ENCODE results near the gene TEP1.
A peak's percentile ranks its signal among the peaks of the same experiment; 100 is the strongest.
"Not testable (repeated sequence)": the region's sequence is repeated elsewhere in the genome, so short reads cannot be mapped to it uniquely, and the experiment has no call there.

TEP1 gene

DNA sequence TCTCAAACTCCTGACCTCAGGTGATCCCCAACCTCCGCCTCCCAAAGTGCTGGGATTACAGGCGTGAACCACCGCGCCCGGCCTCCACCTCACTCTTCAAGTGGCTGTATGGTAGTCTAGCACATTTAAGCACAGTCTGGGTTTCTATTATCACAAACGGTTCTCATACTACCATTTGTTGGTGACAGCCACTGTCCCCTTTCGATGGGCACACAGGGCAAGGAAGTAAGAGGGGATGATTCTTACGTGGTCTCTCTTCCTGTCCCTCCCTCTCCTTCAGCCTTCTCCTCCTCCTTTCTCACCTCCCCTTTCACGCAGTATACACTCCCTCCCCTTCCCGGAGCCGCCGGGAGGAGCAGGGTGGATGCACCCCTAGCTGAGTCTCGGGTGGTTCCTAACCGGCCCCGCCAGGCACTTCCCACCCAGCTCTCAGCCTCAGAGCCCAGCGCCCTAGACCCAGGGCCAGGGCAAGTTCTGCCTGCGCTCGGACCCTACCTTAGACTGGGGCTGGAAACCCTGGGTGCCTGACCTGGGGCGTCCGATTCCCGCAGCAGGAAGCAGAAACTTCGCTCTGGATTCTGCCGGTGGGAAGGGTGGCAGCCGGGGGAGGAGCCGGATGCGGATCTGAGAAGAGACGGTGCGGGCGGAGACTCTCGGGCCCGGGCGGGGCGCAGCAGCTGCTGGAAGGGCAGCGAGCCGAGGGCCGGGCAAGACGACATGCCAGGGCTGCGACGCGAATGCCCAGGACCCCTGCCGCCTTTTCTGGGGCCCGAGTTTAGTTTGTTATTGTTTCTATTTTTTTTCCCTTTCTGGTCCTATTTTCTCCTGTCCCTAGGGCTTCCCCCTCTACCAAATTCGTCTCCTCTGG is at the start of gene TEP1:
TSS of gene TEP1 (minus strand) at position 626 of the 868 bp plus-strand sequence. CDS start 5,062 bp downstream, outside the sequence.
- DNase-seq: peak; percentile 86

GRCh38 chr14:20461225-20462141 is 48.2 kb upstream of the TEP1 start, which contains the start of gene PIP4P1:
Gene PIP4P1, minus strand, starts transcription at chr14:20461434. Its CDS starts 109 bp downstream, at chr14:20461325.
- peak; percentile 98 for DNase-seq

DNA sequence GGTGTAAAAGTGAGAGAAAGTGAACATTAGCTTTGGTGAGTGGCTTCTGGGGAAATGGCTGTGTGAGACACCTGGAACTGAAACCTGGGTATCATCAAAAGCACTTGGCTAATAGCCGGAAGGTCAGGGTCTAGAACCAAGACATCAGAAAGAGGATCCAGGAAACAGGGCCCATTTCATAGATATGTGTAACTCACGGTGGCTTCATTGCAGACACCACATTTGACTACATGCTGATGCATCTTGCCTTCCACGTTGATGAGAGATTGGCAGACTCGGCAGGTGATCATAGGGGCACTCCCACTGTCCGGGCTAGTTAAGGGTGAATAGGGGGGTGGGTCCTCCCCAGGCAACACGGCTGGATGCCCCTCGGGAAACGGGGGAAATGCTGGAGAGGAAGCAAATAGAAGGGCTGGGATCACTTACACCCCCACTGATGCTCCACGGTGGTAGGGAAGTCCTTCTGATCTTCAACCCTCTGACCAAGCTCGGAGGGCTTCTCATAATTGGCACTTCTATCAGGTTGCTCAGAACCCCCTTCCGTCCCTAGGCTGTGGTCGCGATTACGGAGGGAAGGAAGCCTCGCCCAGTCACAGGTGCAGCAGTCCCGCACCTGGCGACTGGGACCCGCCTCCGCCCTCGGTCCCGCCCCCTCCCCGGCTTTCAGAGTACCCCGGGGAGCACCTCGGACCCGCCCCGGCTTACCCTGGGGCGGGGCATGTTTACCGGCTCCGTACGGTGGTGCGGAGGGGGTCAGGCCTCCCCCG is 47.3 kb upstream of the TEP1 start:
- DNase-seq: peak; percentile 59

DNA sequence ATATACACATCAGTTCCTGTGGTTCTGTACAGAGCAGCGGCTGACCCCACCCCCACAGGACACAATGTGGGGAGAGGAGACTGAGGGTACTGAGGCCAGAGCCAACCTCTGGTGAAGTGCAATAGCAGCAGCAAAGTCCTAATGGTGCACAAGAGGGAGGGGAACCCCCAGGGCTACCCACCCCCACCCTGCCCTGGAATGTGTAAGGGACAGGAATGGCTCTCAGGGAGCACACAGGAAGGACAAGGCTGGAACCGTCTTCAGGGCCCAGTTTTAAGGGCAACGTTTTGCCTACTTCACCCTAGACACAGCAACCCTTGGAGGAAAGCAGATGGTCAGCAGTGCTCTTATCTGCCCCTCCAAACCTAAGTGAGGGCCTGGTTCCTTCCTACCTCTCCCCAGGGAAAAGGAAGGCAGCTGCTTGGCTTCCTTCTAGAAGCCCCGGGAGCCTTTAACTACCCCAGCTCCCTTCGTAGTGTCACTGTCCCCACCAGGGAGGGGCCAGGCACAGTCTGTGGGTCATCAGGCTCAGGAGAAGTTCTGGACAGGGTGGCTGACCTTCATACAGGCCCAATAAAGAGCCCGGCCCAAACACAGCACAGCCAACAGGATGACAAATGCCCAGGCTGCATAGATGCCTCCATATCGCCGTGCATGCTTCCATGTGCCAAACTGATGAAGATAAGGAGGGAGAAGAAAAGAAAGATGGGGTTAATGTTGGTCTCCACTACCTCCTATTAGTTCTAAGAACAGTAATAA is 44.9 kb upstream of the TEP1 start:
- DNase-seq: no peak

GRCh38 chr14:20456971-20457370 is 43.7 kb upstream of the TEP1 start:
- no peak for DNase-seq

- DNase-seq: no peak
Observed at GRCh38 chr14:20455355-20456300, 42.3 kb upstream of the TEP1 start.

DNA sequence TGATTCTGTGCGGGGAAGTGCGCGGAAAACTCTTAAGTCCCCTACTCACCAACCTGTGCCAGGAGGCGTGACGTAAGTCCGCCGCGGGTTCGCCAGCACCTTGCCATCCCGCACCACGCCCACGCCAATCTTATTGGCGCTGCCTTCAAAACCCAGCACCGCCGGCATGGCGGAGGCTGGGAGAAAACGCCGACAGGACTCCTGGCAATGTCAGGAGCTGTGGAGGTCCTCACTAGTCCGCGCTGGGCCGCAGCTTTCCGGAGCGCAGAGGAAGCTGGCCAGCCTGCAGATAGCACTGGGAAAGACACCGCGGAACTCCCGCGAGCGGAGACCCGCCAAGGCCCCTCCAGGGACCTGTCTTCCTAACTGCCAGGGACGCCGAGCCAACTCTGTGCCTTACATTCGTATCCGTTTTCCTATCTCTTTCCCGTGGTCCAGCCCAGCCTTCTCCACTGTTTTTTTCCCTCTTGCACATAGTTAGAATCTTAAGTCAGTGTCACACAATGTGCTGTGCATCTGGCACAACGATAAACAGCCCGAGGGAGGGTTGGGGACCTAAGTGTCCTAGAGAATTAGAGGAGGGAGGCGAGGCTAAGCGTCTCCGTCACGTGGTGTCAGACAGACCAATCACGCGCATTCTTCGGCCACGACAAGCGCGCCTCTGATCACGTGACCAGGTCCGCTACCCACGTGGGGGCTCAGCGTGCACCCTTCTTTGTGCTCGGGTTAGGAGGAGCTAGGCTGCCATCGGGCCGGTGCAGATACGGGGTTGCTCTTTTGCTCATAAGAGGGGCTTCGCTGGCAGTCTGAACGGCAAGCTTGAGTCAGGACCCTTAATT is 41.4 kb upstream of the TEP1 start, which contains the start of the genes APEX1 and OSGEP:
TSS of gene APEX1 (plus strand) at position 711 of the 839 bp plus-strand sequence. CDS start 420 bp downstream, outside the sequence.
TSS of gene OSGEP (minus strand) at position 297 of the 839 bp plus-strand sequence. CDS start at position 168, 129 bp downstream.
- peak; percentile 97 for DNase-seq

- DNase-seq: not testable (repeated sequence)
Observed at GRCh38 chr14:20452831-20453230, 39.5 kb upstream of the TEP1 start.

DNA sequence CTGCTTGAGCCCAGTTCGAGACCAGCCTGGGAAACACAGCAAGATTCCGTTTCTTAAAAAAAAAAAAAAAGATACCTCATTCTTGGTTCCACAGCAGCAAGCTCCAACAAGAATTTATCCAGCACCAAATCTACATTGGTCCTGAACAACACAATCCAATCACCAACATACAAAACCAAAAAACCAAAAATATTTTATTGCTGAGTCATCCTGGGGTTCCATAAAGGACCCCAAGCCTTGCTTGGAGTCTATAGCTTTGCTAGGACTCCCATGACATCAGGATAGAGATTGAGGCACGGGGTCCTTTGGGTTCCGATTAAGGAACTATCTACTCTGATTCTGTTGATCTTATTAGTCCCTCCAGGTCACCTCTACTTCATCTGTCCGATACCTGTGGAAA is 33.6 kb upstream of the TEP1 start:
- DNase-seq: no peak

DNA sequence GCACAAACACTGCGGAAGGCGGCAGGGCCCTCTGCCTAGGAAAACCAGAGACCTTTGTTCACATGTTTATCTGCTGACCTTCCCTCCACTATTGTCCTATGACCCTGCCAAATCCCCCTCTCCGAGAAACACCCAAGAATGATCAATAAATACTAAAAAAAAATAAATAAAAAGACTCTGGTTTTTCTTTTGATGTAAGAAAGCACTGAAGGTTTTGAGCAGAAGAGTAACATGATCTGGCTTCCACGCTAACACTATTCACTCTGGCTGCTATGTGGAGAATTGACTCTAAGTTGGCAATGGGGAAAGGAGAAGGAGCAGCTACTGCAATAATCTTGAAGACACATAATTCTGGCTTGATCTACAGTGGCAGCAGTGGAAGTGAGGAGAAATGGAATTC is 30.3 kb upstream of the TEP1 start:
- DNase-seq: not testable (repeated sequence)

GRCh38 chr14:20441461-20441860 is 28.2 kb upstream of the TEP1 start:
- no peak for DNase-seq

DNA sequence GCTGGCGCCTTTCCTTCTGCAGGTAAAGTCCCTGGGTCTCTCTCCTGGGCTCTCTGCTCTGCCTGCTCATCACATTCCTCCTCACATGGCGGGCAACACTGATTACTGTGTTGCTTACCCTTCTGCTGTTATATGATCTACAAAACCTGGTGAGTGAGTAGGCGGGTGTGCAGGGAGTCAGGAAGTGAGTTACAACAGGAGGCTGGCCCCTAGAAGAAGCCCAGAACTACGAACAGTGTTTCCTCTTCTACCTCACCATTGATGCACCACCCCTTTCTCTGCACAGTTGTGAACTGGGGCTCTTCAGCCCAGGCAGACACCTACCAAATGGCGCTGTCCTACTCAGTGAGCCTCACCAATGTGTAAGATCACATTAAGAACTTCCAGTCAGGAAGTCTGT is 27.6 kb upstream of the TEP1 start:
- DNase-seq: no peak

DNA sequence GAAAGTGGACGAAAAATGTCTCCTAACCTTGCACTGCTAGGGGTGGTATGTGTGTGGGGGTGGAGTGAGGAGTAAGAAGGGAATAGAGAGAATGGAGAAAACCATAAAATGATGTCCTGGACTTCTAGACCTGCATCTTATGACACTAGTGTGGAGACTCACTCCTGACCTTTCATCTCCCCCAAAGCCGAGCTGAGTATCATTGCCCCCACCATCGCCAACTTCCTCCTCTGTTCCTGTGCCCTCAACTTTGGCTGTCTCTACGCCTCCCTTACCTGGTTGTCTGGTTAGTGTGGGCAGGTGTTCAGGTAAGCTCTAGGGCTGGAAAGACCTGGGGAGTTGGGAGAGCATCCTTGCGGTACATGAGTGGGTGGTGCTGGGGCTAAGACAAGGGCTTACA is 27.2 kb upstream of the TEP1 start:
- DNase-seq: no peak

GRCh38 chr14:20438664-20439063 is 25.4 kb upstream of the TEP1 start:
- DNase-seq: no peak

- DNase-seq: no peak
Observed at GRCh38 chr14:20436363-20436755, 23.1 kb upstream of the TEP1 start.

DNA sequence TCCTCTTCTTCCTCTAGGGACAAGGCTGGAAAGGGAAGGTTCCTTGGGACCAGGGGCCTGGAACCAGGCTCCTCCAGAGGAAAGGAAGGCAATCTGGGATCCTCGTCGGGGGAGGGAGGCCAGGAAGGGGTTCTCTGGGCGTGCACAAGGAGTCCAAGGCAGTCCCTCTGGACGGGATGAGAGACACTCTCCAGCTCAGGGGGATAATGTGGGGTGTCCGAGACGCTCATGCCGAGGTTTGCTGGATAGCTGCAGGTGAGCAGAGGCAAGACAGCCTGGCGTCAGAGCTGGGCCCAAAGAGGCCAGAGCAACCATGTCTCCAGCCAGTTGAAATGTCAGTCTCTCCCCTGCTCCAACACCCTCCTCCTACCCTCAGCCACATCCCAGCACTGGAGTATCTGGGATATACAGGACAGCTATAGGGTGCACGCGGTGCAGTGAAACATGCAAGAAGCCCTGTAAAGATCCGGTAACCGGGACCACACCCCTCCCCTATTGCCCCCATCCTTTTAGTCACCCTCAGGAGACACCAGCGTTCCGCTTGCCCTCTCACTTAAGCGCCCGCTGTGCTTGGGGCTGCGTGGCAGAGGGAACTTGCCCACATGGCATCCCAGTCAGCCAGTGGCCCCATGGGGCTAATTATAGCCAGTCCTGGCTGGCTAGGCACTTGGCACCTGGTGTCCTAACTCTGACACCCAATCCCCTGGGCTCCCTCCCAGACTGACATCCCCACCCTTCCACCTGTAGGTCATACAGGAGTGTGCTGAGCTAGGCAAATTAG is 22.5 kb upstream of the TEP1 start, which contains the start of gene KLHL33:
TSS of gene KLHL33 (minus strand) at position 585 of the 781 bp plus-strand sequence. CDS start at position 230, 355 bp downstream.
- DNase-seq: no peak

DNA sequence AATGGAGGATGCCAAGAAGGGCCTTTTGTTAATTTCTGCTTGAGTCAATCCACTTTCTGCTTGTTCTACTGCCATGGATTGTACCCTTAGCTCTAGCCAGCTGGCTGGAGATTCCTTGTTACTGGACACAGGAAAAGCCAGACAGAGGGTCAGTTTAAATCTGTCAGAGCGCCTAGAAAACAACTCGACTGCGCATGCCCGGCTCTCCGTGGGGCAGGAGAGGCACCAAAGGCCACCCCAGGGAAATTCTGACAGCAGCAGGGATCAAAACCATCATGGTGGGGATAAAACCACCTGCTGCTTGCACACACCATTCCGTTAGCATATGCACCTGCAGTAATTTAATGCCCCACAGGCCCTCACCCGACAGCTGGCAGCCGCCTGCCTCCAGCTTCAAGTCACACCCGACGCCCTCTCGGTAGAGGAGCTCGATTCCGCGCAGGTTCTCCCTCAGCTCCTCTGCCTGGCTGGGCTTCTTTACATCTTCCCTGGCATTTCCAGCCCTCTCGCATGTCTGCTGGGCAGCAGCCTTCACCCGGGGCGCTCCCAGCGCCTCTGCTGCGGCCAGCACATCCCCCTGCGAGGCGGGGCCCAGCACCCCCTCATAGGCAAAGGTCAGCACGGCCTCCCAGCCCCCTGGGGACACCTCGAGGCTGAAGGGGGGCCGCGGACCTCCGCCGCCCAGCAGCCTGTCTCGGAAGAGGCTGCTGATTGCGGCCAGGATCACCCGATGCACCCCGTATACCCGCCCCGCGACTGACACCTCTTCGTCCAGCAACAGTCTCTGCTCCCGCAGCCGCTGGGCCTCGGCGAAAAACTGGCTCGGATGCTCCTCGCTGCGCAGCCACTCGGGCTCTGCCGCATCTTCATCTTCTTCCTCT is 21.6 kb upstream of the TEP1 start:
- DNase-seq: no peak

All from stimulated activated CD8-positive, alpha-beta memory T cell treated with anti-CD3 and anti-CD28 coated beads, Interleukin-4, amount 100 ng/mL, for 48 hours (primary cell).